Stimulated activated CD8-positive, alpha-beta memory T cell treated with anti-CD3 and anti-CD28 coated beads, Interleukin-15, amount 100 ng/mL, for 24 hours (primary cell): ENCODE results near the gene COL9A2.

ENCODE experiments used
- DNase-seq: peaks from one replicate; pipeline ENCODE4 v3.0.0-alpha.2; 2020; ENCODE audit warnings: low read depth

The COL9A2 gene

GRCh38 chr1:40257688-40258444 lies 59.2 kb downstream of the COL9A2 start, which contains the start of gene ZMPSTE24:
Gene ZMPSTE24 (plus strand): TSS chr1:40258236. CDS start chr1:40258272, 36 bp downstream.
- DNase-seq, result peak; percentile 86

GRCh38 chr1:40257313-40257687 lies 59.8 kb downstream of the COL9A2 start:
- DNase-seq, result no peak

- DNase-seq, result no peak
Observed at GRCh38 chr1:40256401-40257084, 60.5 kb downstream of the COL9A2 start.

GRCh38 chr1:40255231-40255630 lies 61.9 kb downstream of the COL9A2 start:
- no peak for DNase-seq

- no peak for DNase-seq
Observed at GRCh38 chr1:40252601-40253000, 64.5 kb downstream of the COL9A2 start.

GRCh38 chr1:40251456-40251855 lies 65.6 kb downstream of the COL9A2 start:
- DNase-seq, result no peak
